ENCODE measurements around the gene DNASE1L3.

- TF ChIP-seq YY1 (IDR thresholded peaks at IDR 0.05; ENCODE audit: insufficient read depth, insufficient read length) (no peak), SUZ12 (IDR thresholded peaks at IDR 0.05; ENCODE audit: extremely low read depth, insufficient read depth, insufficient read length) (no peak)
Measured at GRCh38 chr3:58217209-58217811, 6.5 kb upstream of the DNASE1L3 start.
